ENCODE results near the gene ARPP19. TPM values are rescaled to one million over a fixed set of nuclear protein-coding genes. Genes with fewer than 3 reads are reported as not detected.
A peak's percentile ranks its signal among the peaks of the same experiment; 100 is the strongest.
"Not testable (repeated sequence)": the region's sequence is repeated elsewhere in the genome, so short reads cannot be mapped to it uniquely, and the experiment has no call there.

The ARPP19 gene
- total and polyA plus RNA-seq, 7 donors: 134 to 374 (median 256) TPM

DNA sequence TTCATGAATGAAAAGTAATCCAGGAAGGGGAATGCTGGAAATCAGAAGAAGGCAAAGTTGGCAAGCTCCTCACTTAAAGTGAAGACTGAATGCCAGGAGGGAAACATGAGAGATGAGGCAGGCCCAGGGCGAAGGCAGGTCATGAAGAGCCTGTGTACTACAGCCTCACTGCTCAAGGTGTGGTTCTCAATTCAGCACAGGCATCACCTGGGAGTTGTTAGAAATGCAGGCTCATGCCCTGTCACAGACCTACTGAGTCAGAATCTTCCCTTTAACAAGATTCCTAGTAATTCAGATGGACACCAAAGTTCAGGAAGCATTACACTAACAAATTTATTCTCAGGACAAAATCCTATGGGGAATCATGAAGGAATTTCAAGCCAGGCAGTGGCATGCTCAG, 54.3 kb downstream of the ARPP19 start:
- Histone ChIP-seq H3K9me3 (no peaks in the 10 kb centered on the region), H3K27me3 (ENCODE audit: insufficient read depth in 3 of 3, low read length in 2 of 3) (no peaks in the 10 kb centered on the region), H3K4me1 (peaks cover 21% of the 10 kb centered on the region), H3K4me3 (no peak overlapping the region), H3K27ac (no peak overlapping the region), H3K36me3 (ENCODE audit: insufficient read depth in 1 of 2, low read depth in 1 of 2) (no peaks in the 10 kb centered on the region)
- intact Hi-C loops (cut with DNase I): no loop called here
- TF ChIP-seq, protein P1, sequence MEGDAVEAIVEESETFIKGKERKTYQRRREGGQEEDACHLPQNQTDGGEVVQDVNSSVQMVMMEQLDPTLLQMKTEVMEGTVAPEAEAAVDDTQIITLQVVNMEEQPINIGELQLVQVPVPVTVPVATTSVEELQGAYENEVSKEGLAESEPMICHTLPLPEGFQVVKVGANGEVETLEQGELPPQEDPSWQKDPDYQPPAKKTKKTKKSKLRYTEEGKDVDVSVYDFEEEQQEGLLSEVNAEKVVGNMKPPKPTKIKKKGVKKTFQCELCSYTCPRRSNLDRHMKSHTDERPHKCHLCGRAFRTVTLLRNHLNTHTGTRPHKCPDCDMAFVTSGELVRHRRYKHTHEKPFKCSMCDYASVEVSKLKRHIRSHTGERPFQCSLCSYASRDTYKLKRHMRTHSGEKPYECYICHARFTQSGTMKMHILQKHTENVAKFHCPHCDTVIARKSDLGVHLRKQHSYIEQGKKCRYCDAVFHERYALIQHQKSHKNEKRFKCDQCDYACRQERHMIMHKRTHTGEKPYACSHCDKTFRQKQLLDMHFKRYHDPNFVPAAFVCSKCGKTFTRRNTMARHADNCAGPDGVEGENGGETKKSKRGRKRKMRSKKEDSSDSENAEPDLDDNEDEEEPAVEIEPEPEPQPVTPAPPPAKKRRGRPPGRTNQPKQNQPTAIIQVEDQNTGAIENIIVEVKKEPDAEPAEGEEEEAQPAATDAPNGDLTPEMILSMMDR (IDR thresholded peaks at IDR 0.05): no peak
- ATAC-seq (no peak), DNase-seq (no peak)
- 35 to 65% (median 40%) methylated on average over 1 of the region's 1 CpG for WGBS, 3 donors

DNA sequence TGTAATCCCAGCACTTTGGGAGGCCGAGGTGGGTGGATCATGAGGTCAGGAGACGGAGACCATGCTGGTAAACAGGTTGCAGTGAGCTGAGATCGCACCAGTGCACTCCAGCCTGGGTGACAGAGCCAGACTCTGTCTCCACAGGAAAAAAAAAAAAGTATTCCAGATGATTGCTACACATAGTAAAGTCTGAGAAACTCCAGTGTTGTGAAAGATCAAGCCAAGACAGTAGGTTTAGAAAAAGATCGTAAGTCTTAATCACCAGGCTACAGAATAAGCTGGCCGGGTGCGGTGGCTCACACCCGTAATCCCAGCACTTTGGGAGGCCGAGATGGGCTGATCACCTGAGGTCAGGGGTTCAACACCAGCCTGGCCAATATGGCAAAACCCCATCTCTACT, 56.0 kb downstream of the ARPP19 start:
- 85 to 92% (median 87%) methylated on average over 8 of the region's 8 CpGs for WGBS, 3 donors
- peaks cover 35% of the 10 kb centered on the region for H3K4me1 ChIP-seq
- H3K27ac ChIP-seq; DNase-seq; H3K27me3 ChIP-seq (ENCODE audit: insufficient read depth in 3 of 3, low read length in 2 of 3); H3K4me3 ChIP-seq; intact Hi-C loops (cut with DNase I); H3K36me3 ChIP-seq (ENCODE audit: insufficient read depth in 1 of 2, low read depth in 1 of 2); H3K9me3 ChIP-seq: not testable (repeated sequence)
- peak in 3 of 4 donors; percentile 26 to 39 (median 26) for ATAC-seq

DNA sequence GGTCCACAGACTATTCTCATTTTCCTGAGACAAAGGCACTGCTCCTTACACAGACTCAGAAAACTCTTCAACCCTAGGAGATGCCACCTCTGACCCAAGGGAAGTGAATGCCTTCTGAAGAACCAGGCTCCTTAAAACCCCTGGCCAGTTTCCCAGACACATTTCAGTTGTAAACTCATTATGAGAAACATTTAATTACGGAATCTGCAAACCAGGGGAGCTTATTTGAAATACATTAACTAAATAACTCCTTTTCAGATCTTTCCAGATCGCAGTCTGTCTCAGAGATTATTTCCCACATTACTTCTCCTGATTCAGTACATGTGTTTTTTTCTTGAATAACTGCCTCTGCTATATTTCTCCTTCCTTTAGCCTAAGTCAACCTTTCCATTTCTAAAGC, 57.7 kb downstream of the ARPP19 start:
- ATAC-seq: no peak
- Histone ChIP-seq H3K27ac (no peak overlapping the region), H3K4me1 (peaks cover 38% of the 10 kb centered on the region), H3K27me3 (ENCODE audit: insufficient read depth in 3 of 3, low read length in 2 of 3) (no peaks in the 10 kb centered on the region), H3K36me3 (ENCODE audit: insufficient read depth in 1 of 2, low read depth in 1 of 2) (no peaks in the 10 kb centered on the region), H3K4me3 (no peak overlapping the region), H3K9me3 (no peaks in the 10 kb centered on the region)
- DNase-seq: no peak
- TF ChIP-seq, protein P1 (IDR thresholded peaks at IDR 0.05): no peak
- 76 to 82% (median 81%) methylated on average over 2 of the region's 2 CpGs for WGBS, 3 donors
- intact Hi-C loops (cut with DNase I): no loop called here

DNA sequence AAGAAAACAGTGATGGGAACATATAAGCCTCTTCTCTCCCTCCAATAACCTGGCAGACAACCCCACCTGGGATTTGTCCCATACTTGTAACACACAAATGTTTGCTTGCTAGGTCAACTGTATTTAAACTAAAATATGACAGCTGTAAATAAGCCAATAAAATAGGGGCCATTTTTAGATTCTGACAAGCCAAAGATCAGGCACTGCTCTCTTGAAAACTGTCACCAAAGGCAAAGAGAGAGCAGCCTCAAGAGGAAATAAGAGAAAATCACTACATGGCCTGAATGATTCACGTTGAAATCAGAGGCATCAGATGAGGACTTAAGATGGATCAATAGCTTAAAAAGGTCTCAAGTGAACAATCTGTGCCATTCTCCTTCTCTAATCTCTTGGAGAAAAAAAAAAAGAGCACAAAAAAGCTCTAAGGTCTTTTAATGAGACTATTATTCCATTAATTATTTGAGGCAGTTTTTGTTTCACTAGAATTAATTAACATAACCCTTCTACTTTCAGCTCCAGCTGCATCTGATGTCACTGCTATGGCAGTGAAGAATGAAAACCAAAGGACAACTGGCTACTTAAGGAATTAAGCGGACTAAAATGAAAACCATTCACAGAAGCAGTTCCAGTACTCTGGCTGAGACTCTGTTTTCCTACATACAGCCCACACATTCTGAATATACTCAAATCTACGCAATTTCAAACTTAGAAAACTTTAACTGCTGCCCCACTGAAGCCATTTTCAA, 59.2 kb downstream of the ARPP19 start:
- DNase-seq (no peak), ATAC-seq (peak; percentile 29 to 76 (median 52))
- WGBS, 3 donors: 54 to 70% (median 56%) methylated on average over 3 of the region's 3 CpGs
- peak overlapping the region; percentile 56 for H3K27ac ChIP-seq
- H3K4me1 ChIP-seq: peaks cover 42% of the 10 kb centered on the region
- H3K27me3 ChIP-seq (ENCODE audit: insufficient read depth in 3 of 3, low read length in 2 of 3): no peaks in the 10 kb centered on the region
- intact Hi-C loops (cut with DNase I): no loop called here
- TF ChIP-seq, protein P1 (IDR thresholded peaks at IDR 0.05): no peak
- H3K36me3 ChIP-seq (ENCODE audit: insufficient read depth in 1 of 2, low read depth in 1 of 2): no peaks in the 10 kb centered on the region
- no peaks in the 10 kb centered on the region for H3K9me3 ChIP-seq
- no peak overlapping the region for H3K4me3 ChIP-seq

DNA sequence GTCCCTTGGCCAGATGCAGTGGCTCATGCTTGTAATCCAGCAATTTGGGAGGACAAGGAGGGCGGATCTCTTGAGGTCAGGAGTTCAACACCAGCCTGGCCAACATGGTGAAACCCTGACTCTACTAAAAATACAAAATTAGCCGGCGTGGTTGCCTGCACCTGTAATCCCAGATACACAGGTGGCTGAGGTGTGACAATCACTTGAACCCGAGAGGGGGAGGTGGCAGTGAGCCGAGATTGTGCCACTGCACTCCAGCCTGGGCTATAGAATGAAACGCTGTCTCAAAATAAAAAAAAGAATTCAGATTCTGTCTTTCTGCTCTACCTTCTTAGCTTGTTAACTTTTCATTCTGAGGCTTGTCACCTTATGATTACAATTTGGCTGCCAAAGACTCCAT, 62.3 kb downstream of the ARPP19 start:
- no peaks in the 10 kb centered on the region for H3K9me3 ChIP-seq
- H3K27me3 ChIP-seq (ENCODE audit: insufficient read depth in 3 of 3, low read length in 2 of 3): no peaks in the 10 kb centered on the region
- no peak for ATAC-seq
- DNase-seq: no peak
- no peak overlapping the region for H3K27ac ChIP-seq
- H3K4me3 ChIP-seq: no peak overlapping the region
- intact Hi-C loops (cut with DNase I): no loop called here
- TF ChIP-seq, protein P1 (IDR thresholded peaks at IDR 0.05): no peak
- 56 to 72% (median 69%) methylated on average over 6 of the region's 6 CpGs for WGBS, 3 donors
- H3K36me3 ChIP-seq (ENCODE audit: insufficient read depth in 1 of 2, low read depth in 1 of 2): no peaks in the 10 kb centered on the region
- H3K4me1 ChIP-seq: peaks cover 39% of the 10 kb centered on the region

Data from psoas muscle (tissue), 8 donors.